ENCODE data around the gene HIPK1. TPM values are rescaled to one million over a fixed set of nuclear protein-coding genes. Genes with fewer than 3 reads are reported as not detected.
A peak's percentile ranks its signal among the peaks of the same experiment; 100 is the strongest.

The HIPK1 gene
- total and polyA plus RNA-seq, 2 experiments from 2014 or later = 7.6 to 23.6 TPM

DNA sequence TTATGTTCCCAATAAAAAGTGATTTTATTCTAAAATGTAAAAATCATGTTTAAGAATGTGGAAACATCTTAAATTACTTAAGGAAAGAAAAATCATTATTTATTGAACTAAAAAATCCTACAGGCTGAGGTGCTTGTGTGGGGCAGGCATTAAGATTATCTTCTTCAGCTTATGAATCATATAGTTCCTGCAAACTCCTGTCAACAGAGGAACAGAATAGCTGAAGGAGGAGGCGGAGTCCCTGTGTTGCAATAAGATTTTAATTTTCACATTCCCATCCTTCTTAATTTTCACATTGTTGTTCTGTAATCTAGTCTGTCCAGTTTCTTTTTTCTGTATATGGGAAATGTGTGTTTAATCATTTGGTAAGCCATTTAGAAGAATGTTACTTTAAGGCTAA, 29.6 kb downstream of the HIPK1 start:
- peak; percentile 20 for DNase-seq
- no peak overlapping the region for H3K4me2 ChIP-seq (ENCODE audit: unreplicated experiment)
- no peak overlapping the region for H3K27ac ChIP-seq
- H3K4me3 ChIP-seq = no peak overlapping the region
- peaks cover 6% of the 10 kb centered on the region; the same call in 1 of the 2 replicates for H3K4me1 ChIP-seq (ENCODE audit: insufficient read depth)
- no peaks in the 10 kb centered on the region for H4K20me1 ChIP-seq (ENCODE audit: insufficient read depth)
- no peaks in the 10 kb centered on the region for H3F3A ChIP-seq (ENCODE audit: insufficient read depth)
- no peaks in the 10 kb centered on the region for H3K9me3 ChIP-seq (ENCODE audit: low read depth)
- peaks cover 46% of the 10 kb centered on the region for H3K36me3 ChIP-seq (ENCODE audit: low read depth)
- in situ Hi-C loops (cut with MboI) = no loop called here
- no peak overlapping the region for H2AFZ ChIP-seq
- H3K9ac ChIP-seq = no peak overlapping the region
- H3K27me3 ChIP-seq (replicated peaks; ENCODE audit: insufficient read depth) = no peaks in the 10 kb centered on the region
- peaks cover 18% of the 10 kb centered on the region for H3K79me2 ChIP-seq (ENCODE audit: insufficient read depth)
- WGBS, 2 experiments (ENCODE audit: low coverage in 1 of 2, low lambda C conversion rate in 2 of 2, missing lambda C conversion rate in 2 of 2) = 100% methylated on average over 1 of the region's 1 CpG
- TF ChIP-seq EZH2 (IDR thresholded peaks at IDR 0.05; ENCODE audit: insufficient read depth, poor library complexity, severe bottlenecking) = no peak
- no peaks in the 10 kb centered on the region for H3K9me2 ChIP-seq (ENCODE audit: insufficient read depth)

GRCh38 chr1:113963281-113963906, 34.3 kb downstream of the HIPK1 start:
- 96 to 98% methylated on average over 12 of the region's 12 CpGs for WGBS, 2 experiments (ENCODE audit: low coverage in 1 of 2, low lambda C conversion rate in 2 of 2, missing lambda C conversion rate in 2 of 2)
- Histone ChIP-seq H3F3A (ENCODE audit: insufficient read depth) (no peaks in the 10 kb centered on the region), H3K79me2 (ENCODE audit: insufficient read depth) (peaks cover 3% of the 10 kb centered on the region; the same call in 1 of the 2 replicates), H3K27me3 (replicated peaks; ENCODE audit: insufficient read depth) (no peaks in the 10 kb centered on the region), H3K4me1 (ENCODE audit: insufficient read depth) (peaks cover 5% of the 10 kb centered on the region; the same call in 1 of the 2 replicates), H3K36me3 (ENCODE audit: low read depth) (peaks cover 42% of the 10 kb centered on the region), H3K9me3 (ENCODE audit: low read depth) (no peaks in the 10 kb centered on the region), H3K9ac (no peak overlapping the region), H2AFZ (no peak overlapping the region), H4K20me1 (ENCODE audit: insufficient read depth) (no peaks in the 10 kb centered on the region), H3K27ac (no peak overlapping the region), H3K4me2 (ENCODE audit: unreplicated experiment) (no peak overlapping the region), H3K4me3 (no peak overlapping the region), H3K9me2 (ENCODE audit: insufficient read depth) (no peaks in the 10 kb centered on the region)
- no peak for TF ChIP-seq EZH2phosphoT487 (IDR thresholded peaks at IDR 0.05; ENCODE audit: insufficient read depth, low read depth)
- no peak for TF ChIP-seq EZH2 (IDR thresholded peaks at IDR 0.05; ENCODE audit: insufficient read depth, poor library complexity, severe bottlenecking)
- in situ Hi-C loops (cut with MboI) = no loop called here
- DNase-seq = peak; percentile 24

GRCh38 chr1:113965703-113966412, 36.7 kb downstream of the HIPK1 start:
- in situ Hi-C loops (cut with MboI) = no loop called here
- H3K9me3 ChIP-seq (ENCODE audit: low read depth) = no peaks in the 10 kb centered on the region
- no peak overlapping the region for H3K9ac ChIP-seq
- H4K20me1 ChIP-seq (ENCODE audit: insufficient read depth) = no peaks in the 10 kb centered on the region
- no peaks in the 10 kb centered on the region for H3K27me3 ChIP-seq (replicated peaks; ENCODE audit: insufficient read depth)
- H3K4me3 ChIP-seq = no peak overlapping the region
- H3K9me2 ChIP-seq (ENCODE audit: insufficient read depth) = no peaks in the 10 kb centered on the region
- no peak overlapping the region for H3K27ac ChIP-seq
- no peaks in the 10 kb centered on the region for H3F3A ChIP-seq (ENCODE audit: insufficient read depth)
- WGBS, 2 experiments (ENCODE audit: low coverage in 1 of 2, low lambda C conversion rate in 2 of 2, missing lambda C conversion rate in 2 of 2) = 78 to 82% methylated on average over 4 of the region's 4 CpGs
- H3K4me2 ChIP-seq (ENCODE audit: unreplicated experiment) = no peak overlapping the region
- no peak overlapping the region for H2AFZ ChIP-seq
- TF ChIP-seq EZH2phosphoT487 (IDR thresholded peaks at IDR 0.05; ENCODE audit: insufficient read depth, low read depth) = no peak
- no peak for TF ChIP-seq EZH2 (IDR thresholded peaks at IDR 0.05; ENCODE audit: insufficient read depth, poor library complexity, severe bottlenecking)
- peak; percentile 42 for DNase-seq
- H3K4me1 ChIP-seq (ENCODE audit: insufficient read depth) = no peaks in the 10 kb centered on the region
- H3K79me2 ChIP-seq (ENCODE audit: insufficient read depth) = peaks cover 3% of the 10 kb centered on the region; the same call in 1 of the 2 replicates
- peaks cover 50% of the 10 kb centered on the region for H3K36me3 ChIP-seq (ENCODE audit: low read depth)

DNA sequence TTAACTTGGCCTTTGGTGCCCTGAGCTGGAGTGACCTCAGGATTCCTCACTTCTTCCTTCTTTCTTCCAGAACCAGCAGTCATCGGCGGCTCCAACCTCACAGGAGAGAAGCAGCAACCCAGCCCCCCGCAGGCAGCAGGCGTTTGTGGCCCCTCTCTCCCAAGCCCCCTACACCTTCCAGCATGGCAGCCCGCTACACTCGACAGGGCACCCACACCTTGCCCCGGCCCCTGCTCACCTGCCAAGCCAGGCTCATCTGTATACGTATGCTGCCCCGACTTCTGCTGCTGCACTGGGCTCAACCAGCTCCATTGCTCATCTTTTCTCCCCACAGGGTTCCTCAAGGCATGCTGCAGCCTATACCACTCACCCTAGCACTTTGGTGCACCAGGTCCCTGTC, 43.8 kb downstream of the HIPK1 start:
- 90 to 91% methylated on average over 9 of the region's 9 CpGs for WGBS, 2 experiments (ENCODE audit: low coverage in 1 of 2, low lambda C conversion rate in 2 of 2, missing lambda C conversion rate in 2 of 2)
- Histone ChIP-seq H3K4me1 (ENCODE audit: insufficient read depth) (peaks cover 32% of the 10 kb centered on the region), H3K9ac (no peak overlapping the region), H2AFZ (no peak overlapping the region), H3F3A (ENCODE audit: insufficient read depth) (peaks cover 32% of the 10 kb centered on the region), H3K36me3 (ENCODE audit: low read depth) (peaks cover 24% of the 10 kb centered on the region), H4K20me1 (ENCODE audit: insufficient read depth) (no peaks in the 10 kb centered on the region), H3K9me2 (ENCODE audit: insufficient read depth) (no peaks in the 10 kb centered on the region), H3K4me3 (no peak overlapping the region), H3K27me3 (replicated peaks; ENCODE audit: insufficient read depth) (no peaks in the 10 kb centered on the region), H3K9me3 (ENCODE audit: low read depth) (no peaks in the 10 kb centered on the region), H3K4me2 (ENCODE audit: unreplicated experiment) (no peak overlapping the region), H3K79me2 (ENCODE audit: insufficient read depth) (no peaks in the 10 kb centered on the region), H3K27ac (no peak overlapping the region)
- in situ Hi-C loops (cut with MboI) = no loop called here
- TF ChIP-seq EZH2phosphoT487 (IDR thresholded peaks at IDR 0.05; ENCODE audit: insufficient read depth, low read depth) = no peak
- no peak for TF ChIP-seq EZH2 (IDR thresholded peaks at IDR 0.05; ENCODE audit: insufficient read depth, poor library complexity, severe bottlenecking)
- no peak for DNase-seq
